Epithelial cell of esophagus (primary cell): ENCODE data around the gene NOL9.

Experiments used
- DNase-seq: peaks from one replicate; pipeline ENCODE4 v3.0.0; 2010; ENCODE audit warnings: low read depth
- H3K4me3 ChIP-seq: 2 replicates; pipeline ENCODE4 v1.5.1; 2011; ENCODE audit warnings: mild to moderate bottlenecking, low read length, control low read depth
- CTCF ChIP-seq: IDR thresholded peaks from 2 replicates; pipeline ENCODE4 v1.5.1; 2011; ENCODE audit warnings: low read depth, mild to moderate bottlenecking, low read length, control low read depth, inconsistent platforms; ENCODE audit not compliant: insufficient read depth; ENCODE audit errors: missing control alignments

NOL9 gene

GRCh38 chr1:6483017-6483760, 71.1 kb downstream of the NOL9 start:
- no peak overlapping the region for H3K4me3 ChIP-seq
- no peak for TF ChIP-seq CTCF
- DNase-seq: no peak

- no peak overlapping the region for H3K4me3 ChIP-seq
- no peak for DNase-seq
- TF ChIP-seq CTCF: no peak
These were observed 72.5 kb downstream of the NOL9 start for GRCh38 chr1:6481820-6482219.

GRCh38 chr1:6477039-6477820, 77.1 kb downstream of the NOL9 start:
- DNase-seq: no peak
- TF ChIP-seq CTCF: no peak
- no peak overlapping the region for H3K4me3 ChIP-seq

GRCh38 chr1:6476483-6476882, 77.8 kb downstream of the NOL9 start:
- TF ChIP-seq CTCF: no peak
- DNase-seq: no peak
- no peak overlapping the region for H3K4me3 ChIP-seq

GRCh38 chr1:6475381-6476133, 78.8 kb downstream of the NOL9 start:
- peak; percentile 58 for DNase-seq
- peak; percentile 88 for TF ChIP-seq CTCF
- no peak overlapping the region for H3K4me3 ChIP-seq

GRCh38 chr1:6474815-6475282, 79.5 kb downstream of the NOL9 start:
- TF ChIP-seq CTCF: no peak
- H3K4me3 ChIP-seq: no peak overlapping the region
- DNase-seq: no peak
